Loucy (cell line): ENCODE results near the gene KLHDC2.

Experiments
- H2AFZ ChIP-seq: fragments of 200-600 bp; sonication (generic); 2 replicates; pipeline ENCODE4 v1.6.0; 2016; ENCODE audit warnings: antibody characterized with exemption, mild to moderate bottlenecking, low read length, moderate library complexity
- H3F3A ChIP-seq: fragments of 200-600 bp; 2 replicates; pipeline ENCODE4 v1.6.0; 2016; ENCODE audit warnings: antibody characterized with exemption, low read depth, mild to moderate bottlenecking
- H3K27me3 ChIP-seq: fragments of 200-600 bp; sonication (generic); 2 replicates; pipeline ENCODE4 v1.6.1; 2014; ENCODE audit warnings: low read length, mild to moderate bottlenecking; ENCODE audit not compliant: insufficient read depth, poor library complexity, severe bottlenecking
- H3K36me3 ChIP-seq: fragments of 200-600 bp; sonication (generic); 2 replicates; pipeline ENCODE4 v1.6.1; 2016; ENCODE audit warnings: low read length; ENCODE audit not compliant: insufficient read depth
- H3K4me1 ChIP-seq: fragments of 200-600 bp; sonication (generic); 2 replicates; pipeline ENCODE4 v1.5.1; 2014; ENCODE audit warnings: low read length, mild to moderate bottlenecking; ENCODE audit not compliant: insufficient read depth, poor library complexity, severe bottlenecking
- H3K4me2 ChIP-seq: fragments of 200-600 bp; sonication (generic); 2 replicates; pipeline ENCODE4 v1.6.0; 2014; ENCODE audit warnings: antibody characterized with exemption, low read length, low read depth, mild to moderate bottlenecking; ENCODE audit not compliant: poor library complexity, severe bottlenecking
- H3K4me3 ChIP-seq: fragments of 200-600 bp; sonication (generic); 2 replicates; pipeline ENCODE4 v1.5.1; 2014; ENCODE audit warnings: low read length, mild to moderate bottlenecking, mixed read lengths; ENCODE audit not compliant: poor library complexity, severe bottlenecking
- H3K79me2 ChIP-seq: fragments of 200-600 bp; sonication (generic); 2 replicates; pipeline ENCODE4 v1.6.1; 2014; ENCODE audit warnings: low read length; ENCODE audit not compliant: insufficient read depth
- H3K9ac ChIP-seq: fragments of 200-600 bp; sonication (generic); 2 replicates; pipeline ENCODE4 v1.6.0; 2014; ENCODE audit warnings: mild to moderate bottlenecking, low read depth, low read length, moderate library complexity; ENCODE audit not compliant: poor library complexity, severe bottlenecking
- H3K9me2 ChIP-seq: fragments of 200-600 bp; sonication (generic); replicated peaks from 2 replicates; pipeline ENCODE4 v1.6.1; 2016; ENCODE audit warnings: low read depth, low read length, mixed read lengths
- H3K9me3 ChIP-seq: fragments of 200-600 bp; sonication (generic); 2 replicates; pipeline ENCODE4 v1.6.1; 2014; ENCODE audit warnings: mild to moderate bottlenecking, antibody characterized with exemption, low read length, low read depth; ENCODE audit not compliant: insufficient read depth
- H4K20me1 ChIP-seq: fragments of 200-600 bp; sonication (generic); 2 replicates; pipeline ENCODE4 v1.6.0; 2014; ENCODE audit warnings: antibody characterized with exemption, low read length, mild to moderate bottlenecking; ENCODE audit not compliant: insufficient read depth, poor library complexity, severe bottlenecking
- CTCF ChIP-seq: fragments of 200-600 bp; sonication (generic); conservative IDR thresholded peaks from 2 replicates; pipeline ENCODE4 v1.5.1; 2014; ENCODE audit warnings: mild to moderate bottlenecking, antibody characterized with exemption, low read length
- EZH2phosphoT487 ChIP-seq: fragments of 200-600 bp; IDR thresholded peaks from 2 replicates; pipeline ENCODE4 v1.6.1; 2018; ENCODE audit warnings: antibody characterized with exemption, mild to moderate bottlenecking, moderate library complexity, borderline replicate concordance

Gene KLHDC2

GRCh38 chr14:49754570-49755097 is 13.3 kb upstream of the KLHDC2 start:
- Histone ChIP-seq H3K27me3 (no peaks in the 10 kb centered on the region), H3K4me3 (no peak overlapping the region), H3K4me1 (no peaks in the 10 kb centered on the region), H3K4me2 (no peak overlapping the region), H2AFZ (no peak overlapping the region), H3K79me2 (no peaks in the 10 kb centered on the region), H3K9me3 (no peaks in the 10 kb centered on the region), H3K9ac (no peak overlapping the region), H3K36me3 (no peaks in the 10 kb centered on the region), H3K9me2 (no peaks in the 10 kb centered on the region), H4K20me1 (no peaks in the 10 kb centered on the region), H3F3A (no peaks in the 10 kb centered on the region)
- TF ChIP-seq EZH2phosphoT487, result no peak
- TF ChIP-seq CTCF, result no peak

GRCh38 chr14:49755378-49755777 is 12.6 kb upstream of the KLHDC2 start:
- H3K27me3 ChIP-seq, result no peaks in the 10 kb centered on the region
- H3K9me2 ChIP-seq, result no peaks in the 10 kb centered on the region
- no peaks in the 10 kb centered on the region for H3F3A ChIP-seq
- TF ChIP-seq CTCF (no peak), EZH2phosphoT487 (no peak)
- no peaks in the 10 kb centered on the region for H3K79me2 ChIP-seq
- H2AFZ ChIP-seq, result no peak overlapping the region
- H4K20me1 ChIP-seq, result no peaks in the 10 kb centered on the region
- H3K4me3 ChIP-seq, result no peak overlapping the region
- H3K4me1 ChIP-seq, result no peaks in the 10 kb centered on the region
- no peaks in the 10 kb centered on the region for H3K36me3 ChIP-seq
- no peaks in the 10 kb centered on the region for H3K9me3 ChIP-seq
- no peak overlapping the region for H3K9ac ChIP-seq
- no peak overlapping the region for H3K4me2 ChIP-seq

GRCh38 chr14:49761839-49762551 is 6.0 kb upstream of the KLHDC2 start:
- Histone ChIP-seq H3K36me3 (no peaks in the 10 kb centered on the region), H3K4me2 (no peak overlapping the region), H3K79me2 (no peaks in the 10 kb centered on the region), H3K4me3 (no peak overlapping the region), H3K4me1 (peaks cover 4% of the 10 kb centered on the region), H2AFZ (no peak overlapping the region), H3F3A (0 out of 2 replicates have a peak, but pooled peaks cover under 1% of the 10 kb centered on the region), H3K9me2 (no peaks in the 10 kb centered on the region), H3K9me3 (no peaks in the 10 kb centered on the region), H3K9ac (no peak overlapping the region), H4K20me1 (no peaks in the 10 kb centered on the region), H3K27me3 (no peaks in the 10 kb centered on the region)
- TF ChIP-seq CTCF, result no peak
- no peak for TF ChIP-seq EZH2phosphoT487
